ENCODE data around the gene SBK1. TPM values are rescaled to one million over a fixed set of nuclear protein-coding genes. Genes with fewer than 3 reads are reported as not detected.

SBK1 gene
- total and polyA plus RNA-seq, 2 of the 4 experiments (the other 2 are of a cell fraction), result under 0.01 to 0.05 TPM

DNA sequence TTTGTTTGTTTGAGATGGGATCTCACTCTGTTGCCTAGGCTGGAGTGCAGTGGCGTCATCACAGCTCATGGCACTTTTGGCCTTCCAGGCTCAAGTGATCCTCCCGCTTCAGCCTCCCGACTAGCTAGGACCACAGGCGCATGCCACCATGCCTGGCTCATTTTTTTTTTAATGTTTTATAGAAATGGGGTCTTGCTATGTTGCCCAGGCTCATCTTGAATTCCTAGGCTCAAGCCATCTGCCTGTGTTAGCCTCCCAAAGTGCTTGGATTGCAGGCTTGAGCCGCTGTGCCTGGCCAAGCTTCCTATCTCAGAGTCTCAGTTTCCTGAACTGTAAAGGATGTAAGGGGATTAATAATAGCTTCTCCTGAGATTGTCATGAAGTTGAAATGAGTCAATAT lies 8.0 kb downstream of the SBK1 start:
- Histone ChIP-seq H3K4me1 (ENCODE audit: control insufficient read depth, insufficient read depth, low read length) (no peaks in the 10 kb centered on the region), H2BK20ac (ENCODE audit: low read depth, low read length) (no peak overlapping the region), H2AFZ (replicated peaks; ENCODE audit: low read length, poor library complexity) (no peak overlapping the region), H4K5ac (ENCODE audit: low read depth, low read length) (no peak overlapping the region), H2AK5ac (ENCODE audit: low read depth, low read length) (no peak overlapping the region), H3K9ac (ENCODE audit: low read depth, low read length) (no peak overlapping the region), H2BK120ac (ENCODE audit: low read depth, low read length) (no peak overlapping the region), H3K9me1 (ENCODE audit: insufficient read depth, low read length) (no peaks in the 10 kb centered on the region), H4K20me1 (ENCODE audit: insufficient read depth, low read length) (no peaks in the 10 kb centered on the region), H3K4ac (ENCODE audit: low read depth, low read length) (no peak overlapping the region), H3K27me3 (ENCODE audit: control insufficient read depth, insufficient read depth, low read length) (peaks cover 15% of the 10 kb centered on the region), H4K91ac (ENCODE audit: insufficient read depth, low read depth, low read length) (no peak overlapping the region), H3K27ac (ENCODE audit: insufficient read depth, low read length) (no peak overlapping the region), H4K8ac (ENCODE audit: low read depth in 2 of 2, low read length in 2 of 2) (no peak overlapping the region), H3K23ac (ENCODE audit: low read depth, low read length) (no peak overlapping the region), H2AK9ac (replicated peaks; ENCODE audit: low read depth, low read length, poor library complexity) (no peak overlapping the region), H2BK5ac (ENCODE audit: low read depth, low read length, poor library complexity, severe bottlenecking) (no peak overlapping the region), H3K4me3 (ENCODE audit: insufficient read depth, low read depth, low read length) (no peak overlapping the region), H3K4me2 (ENCODE audit: low read depth, low read length) (no peak overlapping the region), H3K36me3 (ENCODE audit: control insufficient read depth, insufficient read depth, low read length) (no peaks in the 10 kb centered on the region), H3K79me1 (ENCODE audit: low read depth in 1 of 2, low read length in 2 of 2) (no peaks in the 10 kb centered on the region), H2BK15ac (ENCODE audit: low read depth, low read length) (no peak overlapping the region), H3K9me3 (ENCODE audit: control insufficient read depth, insufficient read depth, low read length) (no peaks in the 10 kb centered on the region), H3K18ac (ENCODE audit: low read depth, low read length) (no peak overlapping the region), H3K14ac (replicated peaks; ENCODE audit: low read depth, low read length) (no peak overlapping the region), H3K56ac (ENCODE audit: extremely low read depth, insufficient read depth, low read length) (no peak overlapping the region)
- POLR2A ChIA-PET (ENCODE audit: unreplicated experiment), result no interaction called here
- intact Hi-C loops (cut with micrococcal nuclease) (no loop called here), in situ Hi-C loops (cut with MboI; ENCODE audit: low sequenced_read_pairs) (no loop called here), dilution Hi-C loops (cut with HindIII; ENCODE audit: low sequenced_read_pairs, unreplicated experiment) (no loop called here)
- WGBS, 2 experiments (ENCODE audit: extremely low coverage in 2 of 2, insufficient read length in 1 of 2), result no CpG with 5 or more reads among the region's 5 CpGs
- no peak for ATAC-seq (ENCODE audit: low read depth)
- TF ChIP-seq RFX5 (IDR thresholded peaks at IDR 0.05; ENCODE audit: low read depth, low read length), result no peak
- no peak for TF ChIP-seq CHD1 (IDR thresholded peaks at IDR 0.05; ENCODE audit: low read depth, low read length)
- TF ChIP-seq BHLHE40 (IDR thresholded peaks at IDR 0.05; ENCODE audit: low read depth, low read length), result no peak
- TF ChIP-seq CEBPB (IDR thresholded peaks at IDR 0.05; ENCODE audit: low read depth, low read length), result no peak
- TF ChIP-seq MXI1 (IDR thresholded peaks at IDR 0.05; ENCODE audit: borderline replicate concordance, low read depth, low read length), result no peak
- BruUV-seq (replicated peaks), result no TSS peak
- CTCF ChIA-PET, result no interaction called here
- DNase-seq, result no peak

Measured in IMR-90 (cell line).